HEK293 (cell line): ENCODE results near the gene CHORDC1.

ENCODE experiments used
- CTCF ChIA-PET: fragments of 350-600 bp; formaldehyde crosslinking; extraction: SDS; loops from one replicate; lab custom pipeline; 2021; ENCODE audit warnings: antibody characterized with exemption; lab: Yijun Ruan, JAX
- POLR2A ChIA-PET: fragments of 300-600 bp; formaldehyde crosslinking; extraction: SDS; loops from one replicate; lab custom pipeline; 2020; ENCODE audit warnings: antibody characterized with exemption, inconsistent platforms; lab: Yijun Ruan, JAX
- H3K27ac ChIP-seq: fragments of 200-500 bp; sonication (Bioruptor generic); 2 replicates; pipeline ENCODE4 v1.5.1; 2014; ENCODE audit warnings: low read depth, low read length, control low read depth, inconsistent platforms; ENCODE audit errors: extremely low read depth
- H3K36me3 ChIP-seq, 2 experiments: fragments of 200-500 bp in 1 of 2; sonication (Bioruptor generic) in 1 of 2; 1 replicate in 1 of 2; 2 replicates in 1 of 2; pipeline ENCODE4 v1.5.1; 2014 to 2017; ENCODE audit warnings: inconsistent platforms in 2 of 2, low read length in 2 of 2; ENCODE audit not compliant: control insufficient read depth in 2 of 2, insufficient read depth in 1 of 2
- H3K4me1 ChIP-seq: fragments of 200-500 bp; sonication (Bioruptor generic); 2 replicates; pipeline ENCODE4 v1.5.1; 2014; ENCODE audit warnings: mild to moderate bottlenecking, low read length, inconsistent platforms; ENCODE audit not compliant: control insufficient read depth, insufficient read depth
- H3K4me3 ChIP-seq: 2 replicates; pipeline ENCODE4 v1.5.1; 2011; ENCODE audit warnings: low read depth, mild to moderate bottlenecking, control low read depth, low read length, moderate library complexity
- H3K9me3 ChIP-seq: fragments of 200-500 bp; sonication (Bioruptor generic); 2 replicates; pipeline ENCODE4 v1.5.1; 2014; ENCODE audit warnings: low read depth, low read length, inconsistent platforms; ENCODE audit not compliant: control insufficient read depth, insufficient read depth
- FEZF1 ChIP-seq: fragments of 450-650 bp; formaldehyde crosslinking; IDR thresholded peaks from 2 replicates; pipeline ENCODE4 v1.5.1; 2016; ENCODE audit warnings: missing biosample characterization, missing genetic modification characterization
- GLI2 ChIP-seq: fragments of 450-650 bp; formaldehyde crosslinking; IDR thresholded peaks from 2 replicates; pipeline ENCODE4; 2017; ENCODE audit warnings: missing biosample characterization, missing genetic modification characterization, low read depth, borderline replicate concordance
- GLIS1 ChIP-seq: fragments of 450-650 bp; formaldehyde crosslinking; IDR thresholded peaks from 2 replicates; pipeline ENCODE4 v1.5.1; 2016; ENCODE audit warnings: missing biosample characterization, missing genetic modification characterization
- IKZF3 ChIP-seq: fragments of 450-650 bp; IDR thresholded peaks from 2 replicates; pipeline ENCODE4 v1.5.0; 2018; ENCODE audit warnings: missing biosample characterization, mild to moderate bottlenecking, missing genetic modification characterization, moderate library complexity
- KLF1 ChIP-seq: fragments of 450-650 bp; formaldehyde crosslinking; IDR thresholded peaks from 2 replicates; pipeline ENCODE4 v1.5.1; 2016; ENCODE audit warnings: missing biosample characterization, missing genetic modification characterization
- KLF8 ChIP-seq: fragments of 450-650 bp; formaldehyde crosslinking; IDR thresholded peaks from 2 replicates; pipeline ENCODE4 v1.5.1; 2016; ENCODE audit warnings: missing biosample characterization, missing genetic modification characterization
- OSR2 ChIP-seq: fragments of 450-650 bp; formaldehyde crosslinking; IDR thresholded peaks from 2 replicates; pipeline ENCODE4 v1.5.1; 2016; ENCODE audit warnings: missing biosample characterization, missing genetic modification characterization
- RBAK ChIP-seq: fragments of 450-650 bp; formaldehyde crosslinking; IDR thresholded peaks from 2 replicates; pipeline ENCODE4 v1.5.1; 2016; ENCODE audit warnings: missing biosample characterization, missing genetic modification characterization
- SP7 ChIP-seq: fragments of 450-650 bp; formaldehyde crosslinking; IDR thresholded peaks from 2 replicates; pipeline ENCODE4 v1.5.1; 2016; ENCODE audit warnings: missing biosample characterization, missing genetic modification characterization
- ZBTB7A ChIP-seq: fragments of 450-650 bp; formaldehyde crosslinking; IDR thresholded peaks from 2 replicates; pipeline ENCODE4 v1.5.1; 2016; ENCODE audit warnings: low read depth, missing biosample characterization, missing genetic modification characterization
- ZNF114 ChIP-seq: fragments of 450-650 bp; formaldehyde crosslinking; IDR thresholded peaks from 2 replicates; pipeline ENCODE4 v1.5.0; 2017; ENCODE audit warnings: missing biosample characterization, missing genetic modification characterization
- ZNF140 ChIP-seq: fragments of 450-650 bp; formaldehyde crosslinking; IDR thresholded peaks from 2 replicates; pipeline ENCODE4 v1.5.1; 2016; ENCODE audit warnings: missing biosample characterization, missing genetic modification characterization
- ZNF19 ChIP-seq: fragments of 450-650 bp; formaldehyde crosslinking; IDR thresholded peaks from 2 replicates; pipeline ENCODE4; 2016; ENCODE audit warnings: missing biosample characterization, missing genetic modification characterization, low read depth
- ZNF202 ChIP-seq: fragments of 450-650 bp; formaldehyde crosslinking; IDR thresholded peaks from 2 replicates; pipeline ENCODE4 v1.5.1; 2016; ENCODE audit warnings: missing biosample characterization, missing genetic modification characterization, borderline replicate concordance
- ZNF214 ChIP-seq: fragments of 450-650 bp; formaldehyde crosslinking; IDR thresholded peaks from 2 replicates; pipeline ENCODE4 v1.5.1; 2017; ENCODE audit warnings: missing biosample characterization, mild to moderate bottlenecking, missing genetic modification characterization, borderline replicate concordance
- ZNF221 ChIP-seq: fragments of 450-650 bp; formaldehyde crosslinking; IDR thresholded peaks from 2 replicates; pipeline ENCODE4 v1.5.1; 2017; ENCODE audit warnings: missing biosample characterization, missing genetic modification characterization, borderline replicate concordance
- ZNF280C ChIP-seq: fragments of 450-650 bp; formaldehyde crosslinking; IDR thresholded peaks from 2 replicates; pipeline ENCODE4 v1.5.1; 2016; ENCODE audit warnings: missing biosample characterization, missing genetic modification characterization
- ZNF311 ChIP-seq: fragments of 450-650 bp; formaldehyde crosslinking; IDR thresholded peaks from 2 replicates; pipeline ENCODE4 v1.5.1; 2017; ENCODE audit warnings: missing biosample characterization, missing genetic modification characterization, borderline replicate concordance
- ZNF350 ChIP-seq: fragments of 450-650 bp; formaldehyde crosslinking; IDR thresholded peaks from 2 replicates; pipeline ENCODE4 v1.5.0; 2017; ENCODE audit warnings: missing biosample characterization, mild to moderate bottlenecking, missing genetic modification characterization
- ZNF366 ChIP-seq: fragments of 450-650 bp; formaldehyde crosslinking; conservative IDR thresholded peaks from 2 replicates; pipeline ENCODE4 v1.5.1; 2016; ENCODE audit warnings: missing biosample characterization, missing genetic modification characterization
- ZNF391 ChIP-seq: fragments of 450-650 bp; formaldehyde crosslinking; IDR thresholded peaks from 2 replicates; pipeline ENCODE4 v1.5.1; 2016; ENCODE audit warnings: low read depth, missing biosample characterization, missing genetic modification characterization, borderline replicate concordance
- ZNF394 ChIP-seq: fragments of 450-650 bp; formaldehyde crosslinking; IDR thresholded peaks from 2 replicates; pipeline ENCODE4 v1.5.1; 2016; ENCODE audit warnings: missing biosample characterization, missing genetic modification characterization, mild to moderate bottlenecking, moderate library complexity, borderline replicate concordance
- ZNF544 ChIP-seq: fragments of 450-650 bp; formaldehyde crosslinking; IDR thresholded peaks from 2 replicates; pipeline ENCODE4 v1.5.0; 2017; ENCODE audit warnings: missing biosample characterization, missing genetic modification characterization
- ZNF596 ChIP-seq: fragments of 450-650 bp; IDR thresholded peaks from 2 replicates; pipeline ENCODE4 v1.5.0; 2018; ENCODE audit warnings: missing biosample characterization, mild to moderate bottlenecking, missing genetic modification characterization, moderate library complexity
- ZNF664 ChIP-seq: fragments of 450-650 bp; formaldehyde crosslinking; IDR thresholded peaks from 2 replicates; pipeline ENCODE4 v1.5.1; 2016; ENCODE audit warnings: missing biosample characterization, missing genetic modification characterization
- ZNF776 ChIP-seq: fragments of 450-650 bp; formaldehyde crosslinking; IDR thresholded peaks from 2 replicates; pipeline ENCODE4 v1.5.0; 2017; ENCODE audit warnings: missing biosample characterization, missing genetic modification characterization, borderline replicate concordance
- ZNF777 ChIP-seq: fragments of 450-650 bp; formaldehyde crosslinking; IDR thresholded peaks from 2 replicates; pipeline ENCODE4 v1.5.1; 2017; ENCODE audit warnings: missing biosample characterization, missing genetic modification characterization, borderline replicate concordance
- ZNF785 ChIP-seq: fragments of 450-650 bp; formaldehyde crosslinking; IDR thresholded peaks from 2 replicates; pipeline ENCODE4 v1.5.1; 2016; ENCODE audit warnings: missing biosample characterization, missing genetic modification characterization
- ZNF791 ChIP-seq: fragments of 450-650 bp; formaldehyde crosslinking; IDR thresholded peaks from 2 replicates; pipeline ENCODE4 v1.5.1; 2016; ENCODE audit warnings: missing biosample characterization, missing genetic modification characterization
- ZNF792 ChIP-seq: fragments of 450-650 bp; formaldehyde crosslinking; IDR thresholded peaks from 2 replicates; pipeline ENCODE4 v1.5.1; 2016; ENCODE audit warnings: missing biosample characterization, missing genetic modification characterization
- ZSCAN23 ChIP-seq: fragments of 450-650 bp; formaldehyde crosslinking; IDR thresholded peaks from 2 replicates; pipeline ENCODE4 v1.5.1; 2016; ENCODE audit warnings: missing biosample characterization, missing genetic modification characterization

Gene CHORDC1

GRCh38 chr11:90197377-90197776, 25.5 kb downstream of the CHORDC1 start:
- Histone ChIP-seq H3K4me1 (no peaks in the 10 kb centered on the region), H3K27ac (no peak overlapping the region), H3K4me3 (no peak overlapping the region)
- POLR2A ChIA-PET: no interaction called here
- no peak for TF ChIP-seq ZNF202 (tag by site-specific recombination)
- TF ChIP-seq ZNF280C (tag by site-specific recombination): no peak
- no peak for TF ChIP-seq ZNF791 (tag by site-specific recombination)
- TF ChIP-seq ZNF366: no peak
- TF ChIP-seq RBAK: no peak
- no peak for TF ChIP-seq ZNF785 (tag by site-specific recombination)
- no peak for TF ChIP-seq FEZF1 (tag by site-specific recombination)
- no peak for TF ChIP-seq KLF1
- TF ChIP-seq ZNF350 (tag by site-specific recombination): no peak
- no peak for TF ChIP-seq ZSCAN23 (tag by site-specific recombination)
- TF ChIP-seq, all 188 proteins: peak for 0
- CTCF ChIA-PET: interaction anchor here (0.6 kb wide), 1 partner anchor 83 kb away, joined by 3 read pairs; no protein-coding TSS in a partner anchor
- no peaks in the 10 kb centered on the region for H3K9me3 ChIP-seq
- H3K36me3 ChIP-seq: peaks cover 0 to 18% of the 10 kb centered on the region in 2 experiments; a peak in 2 of 3 replicates

GRCh38 chr11:90192869-90193582, 29.8 kb downstream of the CHORDC1 start:
- H3K4me3 ChIP-seq: no peak overlapping the region
- peaks cover 0 to 17% of the 10 kb centered on the region in 2 experiments; a peak in 2 of 3 replicates for H3K36me3 ChIP-seq
- CTCF ChIA-PET: interaction anchor here (0.8 kb wide), 1 partner anchor 12 kb away, joined by 3 read pairs; no protein-coding TSS in a partner anchor

GRCh38 chr11:90189011-90189410, 33.8 kb downstream of the CHORDC1 start:
- Histone ChIP-seq H3K4me3 (no peak overlapping the region), H3K9me3 (no peaks in the 10 kb centered on the region), H3K36me3 (peaks cover 0 to 25% of the 10 kb centered on the region in 2 experiments; a peak in 1 of 3 replicates), H3K4me1 (no peaks in the 10 kb centered on the region), H3K27ac (no peak overlapping the region)
- ChIA-PET POLR2A (no interaction called here), CTCF (interaction anchor here (0.5 to 1.2 kb wide), 3 partner anchors 8 to 21 kb away, joined by 3 read pairs; no protein-coding TSS in a partner anchor)
- TF ChIP-seq GLIS1 (tag by site-specific recombination) (no peak), ZBTB7A (tag by site-specific recombination) (no peak), ZNF140 (tag by site-specific recombination) (no peak), KLF8 (tag by site-specific recombination) (no peak), ZNF544 (tag by site-specific recombination) (no peak), OSR2 (tag by site-specific recombination) (no peak), ZSCAN23 (tag by site-specific recombination) (no peak), ZNF664 (no peak), SP7 (tag by site-specific recombination) (no peak), ZNF114 (tag by site-specific recombination) (no peak), ZNF311 (tag by site-specific recombination) (no peak), ZNF792 (no peak), ZNF394 (no peak), ZNF19 (no peak), IKZF3 (tag by site-specific recombination) (no peak), ZNF777 (tag by site-specific recombination) (no peak), ZNF791 (tag by site-specific recombination) (no peak)

More at GRCh38 chr11:90192869-90193582, 29.8 kb downstream of the CHORDC1 start:
- no peak for TF ChIP-seq IKZF3 (tag by site-specific recombination)
- TF ChIP-seq ZNF776 (tag by site-specific recombination): no peak
- no peak for TF ChIP-seq ZNF596 (tag by site-specific recombination)
- TF ChIP-seq ZNF221: no peak
- no peak for TF ChIP-seq ZNF140 (tag by site-specific recombination)
- no peak for TF ChIP-seq ZNF214 (tag by site-specific recombination)
- TF ChIP-seq ZNF391 (tag by site-specific recombination): no peak
- no peak for TF ChIP-seq KLF1
- TF ChIP-seq GLIS1 (tag by site-specific recombination): no peak
- TF ChIP-seq GLI2 (tag by site-specific recombination): no peak
- POLR2A ChIA-PET: no interaction called here
- Histone ChIP-seq H3K4me1 (no peaks in the 10 kb centered on the region), H3K27ac (no peak overlapping the region), H3K9me3 (no peaks in the 10 kb centered on the region)
